Breast epithelium (tissue), 3 donors: ENCODE results near the gene CDH23.

Experiments
- CTCF ChIP-seq, 3 donors: fragments of 450-650 bp; IDR thresholded peaks; one replicate each; pipeline ENCODE4 v1.5.1; 2016 to 2017; ENCODE audit warnings: antibody characterized with exemption in 3 of 3, mild to moderate bottlenecking in 3 of 3, moderate library complexity in 3 of 3
- POLR2A ChIP-seq: fragments of 450-650 bp; IDR thresholded peaks from one replicate; pipeline ENCODE4 v1.6.1; 2016; ENCODE audit warnings: antibody characterized with exemption, mild to moderate bottlenecking, moderate library complexity
- POLR2AphosphoS5 ChIP-seq, 3 donors: sonication (generic); formaldehyde crosslinking; IDR thresholded peaks; one replicate each; pipeline ENCODE4 v1.6.1; 2017; ENCODE audit warnings: antibody characterized with exemption in 3 of 3

GRCh38 chr10:71665456-71665855 is 268.7 kb downstream of the CDH23 start:
- TF ChIP-seq CTCF (IDR thresholded peaks at IDR 0.05), result no peak
- no peak for TF ChIP-seq POLR2A
- TF ChIP-seq POLR2AphosphoS5 (IDR thresholded peaks at IDR 0.05), result no peak
